ENCODE results near the gene CPLX1. TPM values are rescaled to one million over a fixed set of nuclear protein-coding genes. Genes with fewer than 3 reads are reported as not detected.

CPLX1 gene
- total RNA-seq, 2 experiments from 2014 or later = 0.21 to 0.25 TPM

- no peak overlapping the region for H2AFZ ChIP-seq (ENCODE audit: low read length)
- BruUV-seq (replicated peaks) = no TSS peak
- peaks cover 15% of the 10 kb centered on the region for H3K9me3 ChIP-seq (ENCODE audit: low read length)
- H3K4me3 ChIP-seq (ENCODE audit: low read depth, low read length, poor library complexity, severe bottlenecking) = no peak overlapping the region
- no peaks in the 10 kb centered on the region for H4K20me1 ChIP-seq (ENCODE audit: insufficient read depth, low read length)
- CTCF ChIA-PET (ENCODE audit: unreplicated experiment) = no interaction called here
- H3K36me3 ChIP-seq (ENCODE audit: insufficient read depth, low read length) = peaks cover 59% of the 10 kb centered on the region
- H3K79me2 ChIP-seq (ENCODE audit: insufficient read depth, low read depth, low read length) = no peaks in the 10 kb centered on the region
- no peak overlapping the region for H3K27ac ChIP-seq (ENCODE audit: low read depth, low read length, poor library complexity, severe bottlenecking)
- no peak for DNase-seq (ENCODE audit: low spot score)
- no peaks in the 10 kb centered on the region for H3K9me2 ChIP-seq (ENCODE audit: insufficient read depth, low read length)
- no peak overlapping the region for H3K4me2 ChIP-seq (ENCODE audit: low read length)
- intact Hi-C loops (cut with micrococcal nuclease; ENCODE audit: unreplicated experiment) = no loop called here
- no peaks in the 10 kb centered on the region for H3K4me1 ChIP-seq (ENCODE audit: insufficient read depth, low read length, poor library complexity, severe bottlenecking)
- TF ChIP-seq EZH2phosphoT487 (IDR thresholded peaks at IDR 0.05; ENCODE audit: borderline replicate concordance, low read depth, low read length) (no peak), CTCF (conservative IDR thresholded peaks at IDR 0.05; ENCODE audit: low read length) (no peak)
- POLR2A ChIA-PET = no interaction called here
Observed at GRCh38 chr4:854356-854755, 28.4 kb upstream of the CPLX1 start.

- TF ChIP-seq CTCF (conservative IDR thresholded peaks at IDR 0.05; ENCODE audit: low read length) = no peak
- TF ChIP-seq EZH2phosphoT487 (IDR thresholded peaks at IDR 0.05; ENCODE audit: borderline replicate concordance, low read depth, low read length) = no peak
- H3K4me2 ChIP-seq (ENCODE audit: low read length) = no peak overlapping the region
- no TSS peak for BruUV-seq (replicated peaks)
- H2AFZ ChIP-seq (ENCODE audit: low read length) = no peak overlapping the region
- H3K27ac ChIP-seq (ENCODE audit: low read depth, low read length, poor library complexity, severe bottlenecking) = no peak overlapping the region
- no peak overlapping the region for H3K4me3 ChIP-seq (ENCODE audit: low read depth, low read length, poor library complexity, severe bottlenecking)
- H3K9me2 ChIP-seq (ENCODE audit: insufficient read depth, low read length) = no peaks in the 10 kb centered on the region
- DNase-seq (ENCODE audit: low spot score) = no peak
- H3K9me3 ChIP-seq (ENCODE audit: low read length) = peaks cover 15% of the 10 kb centered on the region
- H3K36me3 ChIP-seq (ENCODE audit: insufficient read depth, low read length) = peaks cover 54% of the 10 kb centered on the region
- ChIA-PET CTCF (ENCODE audit: unreplicated experiment) (no interaction called here), POLR2A (no interaction called here)
- H4K20me1 ChIP-seq (ENCODE audit: insufficient read depth, low read length) = no peaks in the 10 kb centered on the region
- intact Hi-C loops (cut with micrococcal nuclease; ENCODE audit: unreplicated experiment) = no loop called here
- no peaks in the 10 kb centered on the region for H3K79me2 ChIP-seq (ENCODE audit: insufficient read depth, low read depth, low read length)
- H3K4me1 ChIP-seq (ENCODE audit: insufficient read depth, low read length, poor library complexity, severe bottlenecking) = no peaks in the 10 kb centered on the region
Observed at GRCh38 chr4:853416-853781, 27.5 kb upstream of the CPLX1 start.

GRCh38 chr4:851701-852430 is 25.9 kb upstream of the CPLX1 start:
- no peaks in the 10 kb centered on the region for H3K79me2 ChIP-seq (ENCODE audit: insufficient read depth, low read depth, low read length)
- H3K4me2 ChIP-seq (ENCODE audit: low read length) = no peak overlapping the region
- ChIA-PET POLR2A (no interaction called here), CTCF (ENCODE audit: unreplicated experiment) (no interaction called here)
- no peaks in the 10 kb centered on the region for H3K4me1 ChIP-seq (ENCODE audit: insufficient read depth, low read length, poor library complexity, severe bottlenecking)
- H3K4me3 ChIP-seq (ENCODE audit: low read depth, low read length, poor library complexity, severe bottlenecking) = no peak overlapping the region
- no peak overlapping the region for H3K27ac ChIP-seq (ENCODE audit: low read depth, low read length, poor library complexity, severe bottlenecking)
- no peaks in the 10 kb centered on the region for H4K20me1 ChIP-seq (ENCODE audit: insufficient read depth, low read length)
- H3K36me3 ChIP-seq (ENCODE audit: insufficient read depth, low read length) = peaks cover 50% of the 10 kb centered on the region
- H3K9me3 ChIP-seq (ENCODE audit: low read length) = peaks cover 6% of the 10 kb centered on the region
- DNase-seq (ENCODE audit: low spot score) = no peak
- no peak for TF ChIP-seq CTCF (conservative IDR thresholded peaks at IDR 0.05; ENCODE audit: low read length)
- no peak for TF ChIP-seq EZH2phosphoT487 (IDR thresholded peaks at IDR 0.05; ENCODE audit: borderline replicate concordance, low read depth, low read length)
- intact Hi-C loops (cut with micrococcal nuclease; ENCODE audit: unreplicated experiment) = no loop called here
- no TSS peak for BruUV-seq (replicated peaks)
- H2AFZ ChIP-seq (ENCODE audit: low read length) = no peak overlapping the region
- no peaks in the 10 kb centered on the region for H3K9me2 ChIP-seq (ENCODE audit: insufficient read depth, low read length)
